HUDEP-2 (cell line): Measurements from ENCODE around the gene LMO3.
A peak's percentile ranks its signal among the peaks of the same experiment; 100 is the strongest.

Experiments used
- DNase-seq, 76 experiments: peaks; one replicate each; lab custom pipeline; 2025; ENCODE audit not compliant: unreplicated experiment in 76 of 76; lab: John Stamatoyannopoulos, UW

The LMO3 gene

GRCh38 chr12:16606117-16606200, at the start of gene LMO3:
Gene LMO3, minus strand, starts transcription at chr12:16606162. Its CDS starts 5,302 bp downstream, at chr12:16600860.
- DNase-seq, result no peak

- DNase-seq, result no peak
These were observed 30.6 kb upstream of the LMO3 start for GRCh38 chr12:16636435-16637055.

DNA sequence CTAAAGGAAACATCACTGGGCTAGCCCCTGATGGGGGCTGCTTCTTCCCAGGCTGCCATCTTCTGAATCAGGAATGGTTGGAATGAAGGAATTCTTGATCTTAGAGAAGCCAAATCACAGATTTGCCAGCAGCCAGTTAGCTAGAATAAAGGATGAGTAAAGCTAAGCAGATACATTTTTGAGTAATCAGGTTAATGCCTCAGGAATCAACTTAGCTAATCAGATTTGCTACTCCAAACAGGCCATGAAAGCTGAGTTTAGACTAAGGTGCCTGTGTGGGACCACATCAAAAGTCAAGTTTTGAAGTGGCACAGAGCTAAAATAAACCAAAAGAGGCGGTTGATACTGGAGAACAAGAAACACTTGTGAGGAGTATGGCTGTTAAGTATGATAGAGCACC, 28.8 kb upstream of the LMO3 start:
- no peak for DNase-seq

- no peak for DNase-seq
These were observed 21.0 kb upstream of the LMO3 start for GRCh38 chr12:16626991-16627390.

DNA sequence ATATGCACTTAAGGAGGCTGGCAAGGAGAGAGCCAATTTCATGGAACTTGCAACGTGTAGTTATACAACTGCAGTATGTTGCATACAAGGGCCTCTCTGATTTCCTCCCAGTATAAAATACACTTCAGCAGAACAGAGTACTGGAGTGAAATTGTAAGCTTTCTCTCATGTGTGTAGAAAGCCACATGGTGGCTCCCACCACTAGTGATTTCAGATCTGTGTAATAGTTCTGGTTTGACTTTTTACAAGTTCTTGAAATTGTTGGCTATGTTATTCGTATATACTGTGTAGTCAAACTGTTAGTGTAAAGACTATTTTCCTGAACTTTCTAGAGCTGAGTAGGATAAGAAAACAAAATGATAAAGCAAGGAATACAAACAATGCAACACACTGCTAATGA, 16.4 kb upstream of the LMO3 start:
- no peak for DNase-seq

DNA sequence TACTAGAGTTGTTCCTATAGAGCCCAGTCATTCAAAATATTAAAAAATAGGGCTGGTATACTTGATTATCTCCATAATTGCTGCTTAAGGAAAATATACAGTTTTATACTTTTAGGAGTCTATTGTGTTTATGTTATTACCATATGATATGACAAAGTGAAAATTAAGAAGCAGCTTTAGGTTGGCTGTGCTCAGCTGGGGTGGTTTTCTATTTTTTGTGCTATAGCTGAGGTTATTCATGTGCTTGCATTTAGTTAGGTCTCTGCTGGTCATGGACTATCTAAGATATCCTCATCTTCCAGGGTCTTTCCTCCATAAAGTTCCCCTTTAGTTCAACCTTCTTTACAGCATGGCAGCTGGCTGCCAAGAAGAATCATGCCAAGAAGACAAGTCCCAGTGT, 13.6 kb upstream of the LMO3 start:
- DNase-seq, result no peak

DNA sequence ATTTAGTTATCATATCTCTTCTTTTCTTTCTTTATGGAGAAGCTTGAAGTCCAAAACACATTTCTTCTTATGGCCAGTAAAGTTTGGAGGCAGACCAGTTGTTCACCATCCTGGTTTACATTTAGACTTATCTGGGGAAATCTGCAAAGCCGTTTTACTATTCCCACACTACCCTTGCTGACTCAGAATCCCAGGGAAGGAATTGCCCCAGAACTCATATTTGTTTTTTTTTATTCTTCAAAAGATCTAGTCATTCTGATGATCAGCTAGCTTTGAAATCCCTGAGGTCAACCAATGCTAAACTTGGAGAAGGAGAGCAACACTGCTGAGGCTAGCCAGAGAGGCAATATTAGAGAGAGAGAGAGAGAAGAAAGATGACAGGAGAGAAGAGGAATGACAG, 12.3 kb upstream of the LMO3 start:
- no peak for DNase-seq

GRCh38 chr12:16613199-16613598, 7.2 kb upstream of the LMO3 start:
- DNase-seq, result peak in 3 of 76 experiments; percentile 3 to 7 (median 6)

GRCh38 chr12:16612647-16613046, 6.7 kb upstream of the LMO3 start:
- DNase-seq, result no peak

DNA sequence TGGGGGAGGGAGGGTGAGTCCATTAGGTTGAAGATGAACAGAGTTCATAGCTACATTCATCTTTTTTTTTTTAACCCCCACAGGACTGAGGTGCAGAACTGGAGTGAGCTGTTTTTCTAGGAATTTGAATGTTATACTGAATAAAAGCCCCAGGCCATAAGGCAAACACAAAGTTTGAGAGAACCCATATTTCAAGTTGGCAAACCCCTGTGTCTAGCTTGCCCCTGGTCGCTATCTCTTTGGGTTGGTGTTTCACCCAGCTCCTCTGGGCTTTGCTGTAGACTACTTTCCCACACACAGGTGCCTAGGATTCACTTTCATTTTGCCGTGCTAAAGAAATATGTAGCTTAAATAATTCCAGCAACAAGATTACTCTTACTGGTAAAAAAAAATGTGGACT, 5.2 kb upstream of the LMO3 start:
- DNase-seq, result peak in 1 of 76 experiments; percentile 16

GRCh38 chr12:16610743-16611142, 4.8 kb upstream of the LMO3 start:
- no peak for DNase-seq

- DNase-seq, result no peak
These were observed 4.1 kb upstream of the LMO3 start for GRCh38 chr12:16610001-16610585.

DNA sequence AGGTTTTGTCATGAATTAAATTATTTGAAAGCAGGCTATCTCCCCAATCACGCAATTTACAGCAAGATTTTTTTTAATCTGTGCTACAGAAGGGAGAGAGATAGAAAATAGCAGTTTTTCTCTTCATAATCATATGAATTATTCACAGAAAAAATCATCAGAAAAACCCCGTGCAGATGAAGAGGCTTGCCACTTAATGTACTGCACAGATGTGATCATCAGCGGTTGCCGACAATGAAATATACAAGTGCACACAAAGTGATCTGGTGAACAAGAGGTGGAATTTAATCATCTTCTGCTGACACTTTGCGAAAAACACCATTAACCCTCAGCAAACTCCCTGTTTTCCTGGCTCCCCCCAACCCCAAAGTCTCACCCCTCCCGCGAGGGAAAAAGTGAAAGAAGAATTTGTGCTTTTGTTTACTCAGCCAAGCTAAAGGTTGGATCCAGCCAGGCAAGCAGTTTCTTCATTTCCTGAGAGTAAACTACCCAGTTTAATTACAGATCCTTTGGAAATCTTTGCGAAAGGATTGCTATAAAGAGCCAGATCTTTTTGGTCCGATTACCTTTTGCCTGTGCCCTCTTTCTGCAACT, 3.1 kb upstream of the LMO3 start:
- DNase-seq, result no peak

- no peak for DNase-seq
These were observed 2.2 kb upstream of the LMO3 start for GRCh38 chr12:16607906-16608775.

DNA sequence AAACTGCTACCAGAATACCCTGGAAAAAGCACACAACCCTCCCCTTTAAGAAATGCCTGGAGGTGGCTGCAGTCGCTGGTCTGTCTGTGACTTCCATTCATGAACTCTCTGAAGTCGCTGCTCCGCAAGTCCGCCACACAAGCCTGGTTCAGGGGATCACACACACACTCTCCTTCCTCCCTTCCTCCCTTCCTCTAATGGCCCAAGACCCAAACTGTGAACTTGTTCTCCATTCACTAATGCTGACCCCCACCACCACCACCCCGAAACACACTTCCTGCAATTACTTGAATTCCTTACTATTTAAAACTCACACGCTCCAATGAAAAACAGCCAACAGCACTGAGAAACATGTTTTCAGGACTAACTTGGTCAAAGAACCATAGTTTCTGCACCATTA, 1.0 kb upstream of the LMO3 start:
- DNase-seq, result no peak

GRCh38 chr12:16606201-16606849, 363 bp upstream of the LMO3 start:
- peak in 7 of 76 experiments; percentile 14 to 27 (median 22) for DNase-seq

DNA sequence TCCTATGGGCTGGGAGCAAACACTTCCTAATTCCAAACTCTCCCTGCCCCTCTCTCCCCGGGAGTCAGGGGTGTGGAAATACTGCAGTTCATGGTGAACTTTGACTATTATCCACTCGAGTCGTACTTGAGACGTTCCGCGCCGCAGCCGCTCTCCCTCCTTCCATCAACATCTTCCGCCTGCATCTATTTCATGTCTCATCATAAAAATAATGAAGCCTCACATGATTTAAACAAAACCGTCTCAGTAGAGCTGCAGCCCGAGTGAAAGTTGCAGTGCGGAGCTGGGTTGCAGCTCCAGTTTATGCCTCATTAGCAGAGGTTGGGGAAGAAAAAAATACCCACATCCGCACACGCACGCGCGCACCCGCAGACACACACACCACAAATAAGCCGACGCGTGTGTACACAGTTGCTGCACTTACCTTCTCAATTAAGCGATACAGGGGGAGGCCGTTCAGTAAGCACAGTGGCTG, 283 bp downstream of the LMO3 start:
- no peak for DNase-seq

DNA sequence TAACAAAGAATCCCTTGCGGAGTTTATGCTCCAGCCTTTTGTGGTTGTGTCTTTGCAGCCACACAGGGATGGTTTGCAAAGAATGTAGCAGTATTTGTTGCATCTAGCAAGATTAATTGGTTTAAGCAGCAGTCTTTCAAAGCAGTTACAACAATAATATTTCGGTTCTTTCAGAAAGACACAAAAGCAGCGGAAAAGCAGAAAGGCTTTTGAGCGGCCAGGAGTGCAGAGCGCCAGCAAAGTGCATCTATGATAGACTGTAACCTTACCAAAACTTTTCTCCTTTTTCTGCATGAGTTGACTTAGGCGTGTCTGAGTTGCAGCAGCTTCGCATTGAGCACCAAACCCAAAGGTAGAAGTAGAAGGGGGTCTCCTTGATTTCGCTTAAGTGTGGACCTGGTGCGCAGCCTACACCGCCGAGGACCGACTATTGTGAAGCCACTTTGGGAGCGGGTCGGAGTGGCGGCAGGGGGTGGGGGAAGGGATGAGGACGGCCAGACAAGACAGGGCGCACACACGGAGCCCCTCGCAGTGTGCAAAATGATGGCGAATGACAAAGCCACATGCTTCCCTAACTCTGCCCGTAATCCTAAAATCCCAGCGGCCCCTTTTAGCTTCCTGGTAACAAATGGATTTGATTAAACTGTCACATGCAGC, 1.2 kb downstream of the LMO3 start:
- DNase-seq, result no peak

- DNase-seq, result peak in 1 of 76 experiments; percentile 22
These were observed 1.9 kb downstream of the LMO3 start for GRCh38 chr12:16603916-16604575.

GRCh38 chr12:16603260-16603915, 2.6 kb downstream of the LMO3 start:
- DNase-seq, result no peak
